ENCODE measurements around the gene COP1. TPM values are rescaled to one million over a fixed set of nuclear protein-coding genes. Genes with fewer than 3 reads are reported as not detected.

COP1 gene
- total and polyA plus RNA-seq, 2 of the 4 experiments (the other 2 are of a cell fraction): 17.8 to 35.0 TPM

- Histone ChIP-seq H3K27ac (ENCODE audit: insufficient read depth, low read length) (no peak overlapping the region), H4K91ac (ENCODE audit: insufficient read depth, low read depth, low read length) (no peak overlapping the region), H2BK5ac (ENCODE audit: low read depth, low read length, poor library complexity, severe bottlenecking) (no peak overlapping the region), H3K4me2 (ENCODE audit: low read depth, low read length) (no peak overlapping the region), H3K9me3 (ENCODE audit: control insufficient read depth, insufficient read depth, low read length) (no peaks in the 10 kb centered on the region), H2AFZ (replicated peaks; ENCODE audit: low read length, poor library complexity) (no peak overlapping the region), H3K79me1 (ENCODE audit: low read depth in 1 of 2, low read length in 2 of 2) (peaks cover 8 to 12% of the 10 kb centered on the region in 2 experiments; a peak in 3 of 4 replicates), H3K9me1 (ENCODE audit: insufficient read depth, low read length) (no peaks in the 10 kb centered on the region), H3K56ac (ENCODE audit: extremely low read depth, insufficient read depth, low read length) (no peak overlapping the region), H2BK120ac (ENCODE audit: low read depth, low read length) (no peak overlapping the region), H2BK15ac (ENCODE audit: low read depth, low read length) (no peak overlapping the region), H3K36me3 (ENCODE audit: control insufficient read depth, insufficient read depth, low read length) (peaks cover 4% of the 10 kb centered on the region), H4K8ac (ENCODE audit: low read depth in 2 of 2, low read length in 2 of 2) (no peak overlapping the region), H2BK20ac (ENCODE audit: low read depth, low read length) (no peak overlapping the region), H3K4me1 (ENCODE audit: control insufficient read depth, insufficient read depth, low read length) (peaks cover 5% of the 10 kb centered on the region), H3K23ac (ENCODE audit: low read depth, low read length) (no peak overlapping the region), H3K14ac (replicated peaks; ENCODE audit: low read depth, low read length) (no peak overlapping the region), H4K5ac (ENCODE audit: low read depth, low read length) (no peak overlapping the region), H2AK5ac (ENCODE audit: low read depth, low read length) (no peak overlapping the region), H3K9ac (ENCODE audit: low read depth, low read length) (no peak overlapping the region), H3K18ac (ENCODE audit: low read depth, low read length) (no peak overlapping the region), H2AK9ac (replicated peaks; ENCODE audit: low read depth, low read length, poor library complexity) (no peak overlapping the region), H3K27me3 (ENCODE audit: control insufficient read depth, insufficient read depth, low read length) (no peaks in the 10 kb centered on the region), H3K4ac (ENCODE audit: low read depth, low read length) (no peak overlapping the region), H4K20me1 (ENCODE audit: insufficient read depth, low read length) (no peaks in the 10 kb centered on the region), H3K4me3 (ENCODE audit: insufficient read depth, low read depth, low read length) (no peak overlapping the region)
- peak; percentile 55 for TF ChIP-seq CEBPB (IDR thresholded peaks at IDR 0.05; ENCODE audit: low read depth, low read length)
- TF ChIP-seq MAZ (IDR thresholded peaks at IDR 0.05; ENCODE audit: borderline replicate concordance, low read depth, low read length): no peak
- ChIA-PET CTCF (interaction anchor here (0.6 kb wide), 1 partner anchor 981 kb away, joined by 3 read pairs; no protein-coding TSS in a partner anchor), POLR2A (ENCODE audit: unreplicated experiment) (no interaction called here)
- dilution Hi-C loops (cut with HindIII; ENCODE audit: low sequenced_read_pairs, unreplicated experiment) (no loop called here), in situ Hi-C loops (cut with MboI; ENCODE audit: low sequenced_read_pairs) (no loop called here), intact Hi-C loops (cut with micrococcal nuclease) (no loop called here)
- DNase-seq: no peak
- no peak for ATAC-seq (ENCODE audit: low read depth)
- BruUV-seq (replicated peaks): no TSS peak
- no CpG with 5 or more reads among the region's 2 CpGs for WGBS, 2 experiments (ENCODE audit: extremely low coverage in 2 of 2, insufficient read length in 1 of 2)
These were observed 243.3 kb downstream of the COP1 start for GRCh38 chr1:175963740-175964139.

Measured in IMR-90 (cell line).